ENCODE results near the gene RGS19. TPM values are rescaled to one million over a fixed set of nuclear protein-coding genes. Genes with fewer than 3 reads are reported as not detected.

RGS19 gene
- total and polyA plus RNA-seq, 3 donors from 2014 or later = 4.4 to 10.4 (median 7.3) TPM

DNA sequence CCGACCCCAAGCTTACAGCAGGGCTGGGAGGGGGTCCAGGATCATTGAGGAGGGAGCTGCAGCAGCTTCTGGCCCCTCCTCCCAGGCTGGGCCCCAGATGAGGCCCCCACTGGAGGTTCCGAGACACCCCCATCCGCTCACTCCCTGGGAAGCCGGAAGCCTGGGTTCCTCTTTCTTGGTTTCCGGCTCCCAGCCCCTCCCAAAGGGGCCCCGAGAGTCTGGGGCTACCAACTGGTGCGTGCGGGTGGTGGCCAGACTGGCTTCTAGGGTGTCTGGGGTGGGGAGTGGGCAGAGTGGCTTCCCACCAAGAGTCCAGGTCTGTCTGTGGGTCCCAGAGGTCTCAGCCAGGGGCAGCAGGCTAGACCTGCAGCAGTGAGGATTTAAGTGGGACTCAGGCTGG is 2.2 kb downstream of the RGS19 start:
- no peak overlapping the region for H3K27ac ChIP-seq
- 81 to 86% methylated on average over 5 to 8 of the region's 8 CpGs for WGBS, 2 donors
- intact Hi-C loops (cut with DNase I; ENCODE audit: low total_unique reads) = no loop called here

DNA sequence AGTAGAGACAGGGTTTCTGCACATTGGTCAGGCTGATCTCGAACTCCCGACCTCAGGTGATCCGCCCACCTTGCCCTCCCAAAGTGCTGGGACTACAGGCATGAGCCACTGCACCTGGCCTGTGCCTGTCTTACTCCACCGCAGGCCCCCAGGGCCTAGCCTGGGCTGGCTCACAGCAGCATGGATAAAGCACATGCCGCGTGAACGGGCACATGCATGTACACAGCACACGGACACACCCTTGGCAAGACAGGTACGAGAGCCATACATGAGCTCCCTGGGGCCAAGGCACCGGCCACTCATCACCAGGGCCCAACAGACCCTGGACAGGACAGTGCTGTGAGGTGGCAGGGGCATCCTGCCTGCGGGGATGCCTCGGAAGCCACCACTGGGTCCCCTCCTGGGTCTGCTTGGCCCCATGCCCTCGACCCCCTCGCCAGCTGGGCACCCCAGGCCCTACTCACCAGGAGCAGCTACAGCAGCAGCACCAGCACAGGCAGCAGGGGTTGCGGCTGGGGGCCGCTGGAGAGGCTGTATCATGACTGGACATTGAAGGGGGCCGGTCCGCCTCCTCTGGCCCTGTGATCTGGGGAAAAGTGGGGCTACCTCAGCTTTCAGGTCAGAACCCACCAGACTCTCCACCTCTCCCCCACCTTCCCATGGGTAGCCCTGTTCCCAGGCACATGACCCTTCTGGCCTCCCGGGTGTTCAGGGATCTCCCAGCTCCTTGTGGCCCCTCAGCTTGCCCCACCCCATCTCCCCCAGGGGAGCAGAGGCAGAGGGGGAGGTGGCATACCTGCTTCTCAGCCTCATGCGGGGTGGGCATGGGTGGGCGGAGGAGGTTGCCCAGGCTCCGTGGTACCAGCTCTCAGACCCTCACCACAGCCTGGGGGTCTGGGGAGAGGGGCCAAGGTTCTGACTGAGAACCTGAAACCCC is 3.0 kb downstream of the RGS19 start:
- WGBS, 2 donors = 95 to 96% methylated on average over 7 to 20 of the region's 22 CpGs
- no peaks in the 10 kb centered on the region for H3K9me3 ChIP-seq
- TF ChIP-seq POLR2A (IDR thresholded peaks at IDR 0.05) = no peak
- TF ChIP-seq, protein P1, sequence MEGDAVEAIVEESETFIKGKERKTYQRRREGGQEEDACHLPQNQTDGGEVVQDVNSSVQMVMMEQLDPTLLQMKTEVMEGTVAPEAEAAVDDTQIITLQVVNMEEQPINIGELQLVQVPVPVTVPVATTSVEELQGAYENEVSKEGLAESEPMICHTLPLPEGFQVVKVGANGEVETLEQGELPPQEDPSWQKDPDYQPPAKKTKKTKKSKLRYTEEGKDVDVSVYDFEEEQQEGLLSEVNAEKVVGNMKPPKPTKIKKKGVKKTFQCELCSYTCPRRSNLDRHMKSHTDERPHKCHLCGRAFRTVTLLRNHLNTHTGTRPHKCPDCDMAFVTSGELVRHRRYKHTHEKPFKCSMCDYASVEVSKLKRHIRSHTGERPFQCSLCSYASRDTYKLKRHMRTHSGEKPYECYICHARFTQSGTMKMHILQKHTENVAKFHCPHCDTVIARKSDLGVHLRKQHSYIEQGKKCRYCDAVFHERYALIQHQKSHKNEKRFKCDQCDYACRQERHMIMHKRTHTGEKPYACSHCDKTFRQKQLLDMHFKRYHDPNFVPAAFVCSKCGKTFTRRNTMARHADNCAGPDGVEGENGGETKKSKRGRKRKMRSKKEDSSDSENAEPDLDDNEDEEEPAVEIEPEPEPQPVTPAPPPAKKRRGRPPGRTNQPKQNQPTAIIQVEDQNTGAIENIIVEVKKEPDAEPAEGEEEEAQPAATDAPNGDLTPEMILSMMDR (IDR thresholded peaks at IDR 0.05) = no peak
- intact Hi-C loops (cut with DNase I; ENCODE audit: low total_unique reads) = no loop called here
- no peak overlapping the region for H3K27ac ChIP-seq
- H3K4me1 ChIP-seq = peaks cover 13% of the 10 kb centered on the region
- no peak overlapping the region for H3K4me3 ChIP-seq
- no peaks in the 10 kb centered on the region for H3K36me3 ChIP-seq (ENCODE audit: low read depth, missing control alignments)
- no peak for DNase-seq
- no peaks in the 10 kb centered on the region for H3K27me3 ChIP-seq

More for the DNA sequence above, 2.2 kb downstream of the RGS19 start:
- Histone ChIP-seq H3K9me3 (no peaks in the 10 kb centered on the region), H3K36me3 (ENCODE audit: low read depth, missing control alignments) (no peaks in the 10 kb centered on the region), H3K27me3 (no peaks in the 10 kb centered on the region), H3K4me3 (no peak overlapping the region), H3K4me1 (peaks cover 14% of the 10 kb centered on the region)
- no peak for DNase-seq
- TF ChIP-seq, protein P1 (IDR thresholded peaks at IDR 0.05) = no peak
- TF ChIP-seq POLR2A (IDR thresholded peaks at IDR 0.05) = no peak

DNA sequence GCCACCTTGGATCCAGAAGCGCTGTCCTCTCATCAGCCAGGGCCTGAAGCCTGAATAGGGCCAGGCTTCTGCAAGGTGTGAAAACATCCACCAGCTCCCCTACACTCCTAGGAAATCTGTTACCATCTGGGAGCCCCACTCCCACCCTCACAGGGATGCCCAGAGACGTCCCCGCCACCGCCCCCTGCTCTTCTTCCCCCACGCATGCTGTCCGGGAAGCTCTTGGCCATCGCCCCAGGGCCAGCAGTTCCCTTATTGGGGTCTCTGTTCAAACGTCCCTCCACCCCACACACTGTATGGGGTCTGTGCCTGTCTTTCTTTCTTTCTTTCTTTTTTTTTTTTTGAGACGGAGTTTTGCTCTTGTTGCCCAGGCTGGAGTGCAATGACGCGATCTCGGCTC is 3.8 kb downstream of the RGS19 start:
- 87 to 93% methylated on average over 12 of the region's 12 CpGs for WGBS, 2 donors
- H3K27ac ChIP-seq = no peak overlapping the region
- no peaks in the 10 kb centered on the region for H3K27me3 ChIP-seq
- intact Hi-C loops (cut with DNase I; ENCODE audit: low total_unique reads) = no loop called here
- peaks cover 13% of the 10 kb centered on the region for H3K4me1 ChIP-seq
- TF ChIP-seq POLR2A (IDR thresholded peaks at IDR 0.05) = no peak
- H3K4me3 ChIP-seq = no peak overlapping the region
- no peaks in the 10 kb centered on the region for H3K9me3 ChIP-seq
- DNase-seq = no peak
- H3K36me3 ChIP-seq (ENCODE audit: low read depth, missing control alignments) = no peaks in the 10 kb centered on the region

DNA sequence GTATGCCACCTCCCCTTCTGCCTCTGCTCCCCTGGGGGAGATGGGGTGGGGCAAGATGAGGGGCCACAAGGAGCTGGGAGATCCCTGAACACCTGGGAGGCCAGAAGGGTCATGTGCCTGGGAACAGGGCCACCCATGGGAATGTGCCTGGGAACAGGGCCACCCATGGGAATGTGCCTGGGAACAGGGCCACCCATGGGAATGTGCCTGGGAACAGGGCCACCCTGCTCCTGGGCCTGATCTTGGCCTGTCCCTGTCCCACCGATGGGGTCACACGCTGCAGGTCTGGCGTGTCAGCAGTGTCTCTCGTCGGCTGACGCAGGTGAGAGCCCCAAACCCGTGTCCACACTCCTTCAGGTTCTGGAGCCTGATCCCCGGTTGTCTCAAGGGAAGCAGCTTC is 4.4 kb downstream of the RGS19 start:
- Histone ChIP-seq H3K4me3 (no peak overlapping the region), H3K27me3 (no peaks in the 10 kb centered on the region), H3K36me3 (ENCODE audit: low read depth, missing control alignments) (no peaks in the 10 kb centered on the region), H3K4me1 (peaks cover 10% of the 10 kb centered on the region), H3K9me3 (no peaks in the 10 kb centered on the region), H3K27ac (no peak overlapping the region)
- DNase-seq = no peak
- TF ChIP-seq POLR2A (IDR thresholded peaks at IDR 0.05) = no peak
- TF ChIP-seq, protein P1 (IDR thresholded peaks at IDR 0.05) = no peak
- intact Hi-C loops (cut with DNase I; ENCODE audit: low total_unique reads) = no loop called here
- 94 to 100% methylated on average over 1 to 8 of the region's 8 CpGs for WGBS, 2 donors

DNA sequence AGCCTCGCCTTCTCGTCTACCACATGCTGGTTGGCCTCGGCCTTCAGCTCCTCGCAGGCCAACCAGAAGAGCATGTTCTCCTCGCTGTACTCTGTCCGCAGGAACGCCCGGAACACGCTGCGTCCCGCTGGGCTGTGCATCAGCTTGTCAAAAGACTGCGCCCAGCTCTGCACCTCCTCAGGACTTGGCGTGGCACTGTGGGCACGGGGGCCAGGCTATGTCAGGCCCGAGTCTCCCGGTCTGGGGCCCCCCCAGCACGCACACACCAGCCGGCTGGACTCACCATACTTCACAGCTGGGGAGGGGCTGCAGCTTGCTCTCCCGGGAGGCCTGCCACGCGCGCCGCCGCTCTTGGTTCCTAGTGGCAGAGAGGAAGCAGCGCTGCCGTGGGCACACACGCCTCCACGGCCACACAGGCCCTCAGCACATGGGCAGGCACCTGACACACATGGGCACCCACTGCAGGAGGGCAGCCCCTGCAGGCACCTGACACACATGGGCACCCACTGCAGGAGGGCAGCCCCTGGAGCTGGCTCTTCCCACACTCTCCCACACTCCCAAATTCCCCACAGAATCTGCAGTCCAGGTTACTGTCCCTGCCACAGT is 5.0 kb downstream of the RGS19 start:
- no peaks in the 10 kb centered on the region for H3K27me3 ChIP-seq
- H3K36me3 ChIP-seq (ENCODE audit: low read depth, missing control alignments) = no peaks in the 10 kb centered on the region
- H3K27ac ChIP-seq = no peak overlapping the region
- H3K4me3 ChIP-seq = no peak overlapping the region
- intact Hi-C loops (cut with DNase I; ENCODE audit: low total_unique reads) = no loop called here
- 93 to 100% methylated on average over 5 to 28 of the region's 28 CpGs for WGBS, 2 donors
- H3K9me3 ChIP-seq = no peaks in the 10 kb centered on the region
- TF ChIP-seq, protein P1 (IDR thresholded peaks at IDR 0.05) = no peak
- no peak for TF ChIP-seq POLR2A (IDR thresholded peaks at IDR 0.05)
- DNase-seq = no peak
- peaks cover 8% of the 10 kb centered on the region for H3K4me1 ChIP-seq
